ENCODE measurements around the gene KRT79.

The KRT79 gene

DNA sequence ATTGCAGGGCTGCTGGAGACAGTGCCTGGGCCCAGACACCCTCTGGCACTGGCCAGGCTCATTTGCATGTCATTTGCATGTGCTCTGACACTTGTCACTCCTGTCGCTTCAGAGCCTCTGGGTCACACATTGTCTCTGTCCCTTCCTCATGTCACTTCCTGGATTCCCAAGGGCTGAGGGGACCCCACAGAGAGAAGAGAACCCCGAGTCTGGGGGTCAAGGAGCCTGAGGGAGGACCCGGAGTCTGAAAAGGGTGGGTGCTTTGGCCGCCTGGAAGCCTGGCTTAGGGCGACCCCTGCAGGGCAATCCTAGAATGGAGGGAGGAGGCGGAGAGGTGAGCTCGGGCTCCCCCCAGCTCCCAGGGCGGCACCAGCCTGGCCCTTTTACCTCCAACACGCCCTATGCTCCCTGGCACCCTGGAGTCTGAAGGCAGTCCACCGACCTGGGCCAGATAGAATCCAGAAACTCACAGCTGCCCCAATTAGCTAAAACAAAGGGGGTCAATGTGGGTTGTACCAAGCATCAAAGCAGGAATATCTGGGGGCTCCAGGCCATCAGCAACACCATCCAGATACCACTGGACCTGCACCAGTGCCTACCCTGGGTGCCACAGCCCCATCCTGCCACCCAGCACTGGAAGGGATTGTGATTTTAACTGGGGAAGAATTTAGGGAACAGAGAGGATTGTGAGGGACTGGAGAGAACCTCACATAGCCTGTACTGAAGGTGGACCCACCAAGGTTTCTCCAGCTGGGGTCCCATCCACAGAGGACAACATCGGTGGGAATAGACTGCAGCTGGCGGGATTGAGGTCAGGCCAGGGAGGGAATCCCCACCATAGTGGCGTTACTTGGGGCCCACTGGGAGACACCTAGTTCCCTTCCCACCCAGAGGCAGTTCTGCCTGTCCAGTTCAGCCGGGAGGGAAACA lies 36.5 kb upstream of the KRT79 start:
- H3K4me3 ChIP-seq (ENCODE audit: low read length), result peak overlapping the region; percentile 18
- DNase-seq (ENCODE audit: low read depth), result peak; percentile 85
- TF ChIP-seq CTCF (IDR thresholded peaks at IDR 0.05; ENCODE audit: insufficient read depth, low read depth, low read length, missing control alignments), result peak; percentile 78

- no peak for TF ChIP-seq CTCF (IDR thresholded peaks at IDR 0.05; ENCODE audit: insufficient read depth, low read depth, low read length, missing control alignments)
- no peak overlapping the region for H3K4me3 ChIP-seq (ENCODE audit: low read length)
- DNase-seq (ENCODE audit: low read depth), result peak; percentile 96
Measured at GRCh38 chr12:52867642-52868041, 33.5 kb upstream of the KRT79 start.

- no peak overlapping the region for H3K4me3 ChIP-seq (ENCODE audit: low read length)
- DNase-seq (ENCODE audit: low read depth), result peak; percentile 56
- TF ChIP-seq CTCF (IDR thresholded peaks at IDR 0.05; ENCODE audit: insufficient read depth, low read depth, low read length, missing control alignments), result no peak
Measured at GRCh38 chr12:52867152-52867551, 33.0 kb upstream of the KRT79 start.

DNA sequence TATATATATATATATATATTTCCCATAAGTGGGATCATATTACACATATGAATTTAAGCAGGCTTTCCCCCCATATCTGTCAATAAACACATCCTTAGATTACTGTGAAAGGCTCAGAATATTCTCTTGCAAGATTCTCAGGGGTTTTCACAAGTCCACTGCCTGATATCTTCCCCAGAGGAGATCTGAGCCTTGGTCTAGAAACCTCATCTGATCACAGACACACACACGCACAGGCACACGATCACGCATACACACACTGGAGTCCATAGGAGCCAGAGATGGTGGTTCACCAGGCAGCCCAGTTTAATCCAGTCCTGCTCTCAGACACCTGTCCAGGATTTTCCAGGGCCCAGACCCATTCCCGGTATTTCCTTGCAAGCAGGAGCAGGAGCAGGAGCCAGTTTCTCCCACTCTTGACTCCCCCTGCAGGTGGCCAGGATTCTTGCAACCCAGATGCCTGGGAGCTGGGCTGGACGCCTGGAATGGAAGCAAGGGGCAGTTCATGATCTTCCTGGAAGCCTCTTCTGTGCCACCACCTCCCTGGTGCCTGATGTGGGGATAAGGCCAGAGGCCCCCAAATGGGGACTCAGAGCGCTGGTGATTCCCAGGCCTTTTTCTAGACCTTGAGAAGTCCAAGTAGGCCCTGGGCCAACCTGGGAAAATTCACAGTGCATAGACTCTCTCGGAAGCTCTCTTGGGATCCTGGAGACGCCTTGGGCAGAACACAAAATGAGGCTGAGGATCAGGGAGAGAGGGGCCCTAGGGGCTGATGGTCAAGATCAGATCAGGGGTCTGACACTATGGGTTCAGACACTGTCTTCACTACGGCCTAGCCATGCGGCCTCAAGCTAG lies 31.2 kb upstream of the KRT79 start:
- DNase-seq (ENCODE audit: low read depth), result peak; percentile 86
- H3K4me3 ChIP-seq (ENCODE audit: low read length), result no peak overlapping the region
- peak; percentile 94 for TF ChIP-seq CTCF (IDR thresholded peaks at IDR 0.05; ENCODE audit: insufficient read depth, low read depth, low read length, missing control alignments)

DNA sequence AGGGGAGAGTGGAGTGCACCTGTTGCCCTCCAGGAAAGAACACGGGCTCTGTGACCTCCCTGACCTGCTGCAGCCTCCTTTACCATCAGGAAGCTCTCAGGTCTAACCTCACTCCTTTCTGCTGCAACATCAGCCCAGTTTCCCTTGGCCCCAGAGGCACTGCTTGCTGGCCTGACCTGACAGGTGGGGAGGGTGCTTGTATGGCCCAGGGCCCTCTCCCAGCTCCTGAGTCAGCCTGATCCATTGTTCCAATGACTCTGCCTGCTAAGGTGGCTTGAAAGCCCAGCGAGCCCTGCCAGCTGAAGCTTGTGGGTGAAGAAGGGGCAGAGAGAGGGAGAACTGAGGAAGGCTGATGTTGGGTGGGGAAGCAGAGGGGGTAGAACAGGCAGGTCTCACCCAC lies 27.9 kb upstream of the KRT79 start:
- peak; percentile 86 for DNase-seq (ENCODE audit: low read depth)
- no peak for TF ChIP-seq CTCF (IDR thresholded peaks at IDR 0.05; ENCODE audit: insufficient read depth, low read depth, low read length, missing control alignments)
- H3K4me3 ChIP-seq (ENCODE audit: low read length), result no peak overlapping the region

GRCh38 chr12:52861511-52861910 lies 27.4 kb upstream of the KRT79 start:
- no peak for TF ChIP-seq CTCF (IDR thresholded peaks at IDR 0.05; ENCODE audit: insufficient read depth, low read depth, low read length, missing control alignments)
- H3K4me3 ChIP-seq (ENCODE audit: low read length), result no peak overlapping the region
- no peak for DNase-seq (ENCODE audit: low read depth)
